A549 (cell line): Measurements from ENCODE around the gene PEX16. TPM values are rescaled to one million over a fixed set of nuclear protein-coding genes. Genes with fewer than 3 reads are reported as not detected.

Experiments
- ATAC-seq, 2 experiments: fragments of 200-7000 bp in 1 of 2; fragments of >200 bp in 1 of 2; cut with Nextera tagmentation in 1 of 2; cut with Tn5 transposase in 1 of 2; 3 replicates each; pipeline versions ENCODE4 v1.8.0 to v1.9.1; 2018 to 2020; ENCODE audit warnings: mild to moderate bottlenecking in 1 of 2, moderate library complexity in 1 of 2
- CTCF ChIA-PET: fragments of 300-600 bp; sonication (Branson Sonifier 250); formaldehyde crosslinking; extraction: SDS; loops from one replicate; lab custom pipeline; 2021; ENCODE audit warnings: antibody characterized with exemption, inconsistent platforms; lab: Yijun Ruan, JAX
- POLR2A ChIA-PET: fragments of 350-600 bp; formaldehyde crosslinking; extraction: SDS; loops from one replicate; lab custom pipeline; 2021; ENCODE audit warnings: antibody characterized with exemption, inconsistent platforms; lab: Yijun Ruan, JAX
- DNase-seq, 2 experiments: peaks; one replicate each; pipeline versions ENCODE4 v3.0.0 to v3.0.0-alpha.2; 2011 to 2016; ENCODE audit warnings: low read depth in 1 of 2, low spot score in 1 of 2
- FAIRE-seq: peaks from 2 replicates; lab custom pipeline; 2011; peaks lifted over from hg19 to GRCh38; lab: Jason Lieb, UNC
- H3K27ac ChIP-seq, 2 experiments: fragments of >200 bp; sonication (Bioruptor Twin); formaldehyde crosslinking; 3 replicates each; pipeline ENCODE4 v1.5.1; 2016 to 2017
- H3K4me1 ChIP-seq: fragments of >200 bp; sonication (Bioruptor Twin); formaldehyde crosslinking; 3 replicates; pipeline ENCODE4 v1.6.1; 2016
- H3K4me2 ChIP-seq: fragments of >200 bp; sonication (Bioruptor Twin); formaldehyde crosslinking; 3 replicates; pipeline ENCODE4 v1.6.1; 2016
- H3K4me3 ChIP-seq: fragments of >200 bp; sonication (Bioruptor Twin); formaldehyde crosslinking; 3 replicates; pipeline ENCODE4 v1.5.1; 2016
- H3K9me3 ChIP-seq: fragments of >200 bp; sonication (Bioruptor Twin); formaldehyde crosslinking; 3 replicates; pipeline ENCODE4 v1.6.1; 2016
- BHLHE40 ChIP-seq: IDR thresholded peaks from 2 replicates; pipeline ENCODE4 v1.6.1; 2012; ENCODE audit warnings: low read depth, low read length, inconsistent platforms
- CBX8 ChIP-seq: fragments of 200-600 bp; sonication (generic); IDR thresholded peaks from 2 replicates; pipeline ENCODE4 v1.6.1; 2016
- CEBPB ChIP-seq, 2 experiments: fragments of >200 bp in 1 of 2; sonication (Bioruptor Twin) in 1 of 2; formaldehyde crosslinking in 1 of 2; IDR thresholded peaks; 2 replicates each; pipeline ENCODE4 v1.6.1; 2012 to 2016
- EHF ChIP-seq: fragments of 250-450 bp; sonication (Bioruptor Pico); IDR thresholded peaks from 2 replicates; pipeline ENCODE4 v1.5.0; 2020; ENCODE audit warnings: mild to moderate bottlenecking
- EHMT2 ChIP-seq: fragments of 200-600 bp; sonication (generic); IDR thresholded peaks from 2 replicates; pipeline ENCODE4 v1.6.1; 2016; ENCODE audit warnings: antibody characterized with exemption, low read depth, mild to moderate bottlenecking, moderate library complexity
- EP300 ChIP-seq, 2 experiments: fragments of >200 bp; sonication (Bioruptor Twin); formaldehyde crosslinking; IDR thresholded peaks; 2 replicates in 1 of 2; 3 replicates in 1 of 2; pipeline ENCODE4 v1.6.1; 2016 to 2017
- FOSL2 ChIP-seq, 2 experiments: fragments of 450-650 bp in 1 of 2; fragments of >200 bp in 1 of 2; sonication (Bioruptor Twin) in 1 of 2; formaldehyde crosslinking; IDR thresholded peaks; 2 replicates each; pipeline versions ENCODE4 v1.5.0 to v1.6.1; 2016 to 2020; ENCODE audit warnings: mild to moderate bottlenecking in 1 of 2, moderate library complexity in 1 of 2
- FOXS1 ChIP-seq: fragments of 250-450 bp; sonication (Bioruptor Pico); IDR thresholded peaks from 2 replicates; pipeline ENCODE4 v1.5.0; 2020; ENCODE audit warnings: mild to moderate bottlenecking, moderate library complexity
- GATA3 ChIP-seq: IDR thresholded peaks from 2 replicates; pipeline ENCODE4 v1.6.1; 2012; ENCODE audit warnings: borderline replicate concordance
- HDAC2 ChIP-seq: fragments of 200-600 bp; sonication (generic); IDR thresholded peaks from 2 replicates; pipeline ENCODE4 v1.6.1; 2016
- HEYL ChIP-seq: fragments of 250-450 bp; sonication (Bioruptor Pico); IDR thresholded peaks from 2 replicates; pipeline ENCODE4 v1.8.0; 2021; ENCODE audit warnings: mild to moderate bottlenecking, moderate library complexity
- HOXA7 ChIP-seq: fragments of 250-450 bp; sonication (Bioruptor Pico); IDR thresholded peaks from 2 replicates; pipeline ENCODE4 v1.5.0; 2020; ENCODE audit warnings: mild to moderate bottlenecking, moderate library complexity
- HOXB5 ChIP-seq: fragments of 250-450 bp; sonication (Bioruptor Pico); IDR thresholded peaks from 2 replicates; pipeline ENCODE4 v1.5.0; 2020; ENCODE audit warnings: mild to moderate bottlenecking, moderate library complexity
- KDM1A ChIP-seq: fragments of 200-600 bp; sonication (generic); IDR thresholded peaks from 2 replicates; pipeline ENCODE4 v1.6.1; 2016; ENCODE audit warnings: low read depth, mild to moderate bottlenecking
- KDM5A ChIP-seq: fragments of 200-600 bp; sonication (generic); IDR thresholded peaks from 2 replicates; pipeline ENCODE4 v1.6.1; 2016; ENCODE audit warnings: antibody characterized with exemption, mild to moderate bottlenecking
- NPAS2 ChIP-seq: fragments of 250-450 bp; sonication (Bioruptor Pico); IDR thresholded peaks from 2 replicates; pipeline ENCODE4 v1.8.0; 2022; ENCODE audit warnings: mild to moderate bottlenecking, moderate library complexity, borderline replicate concordance
- POLR2AphosphoS2 ChIP-seq: conservative IDR thresholded peaks from 2 replicates; pipeline ENCODE4 v1.6.1; 2012; ENCODE audit warnings: low read length, improper control_type of control experiment, inconsistent platforms
- RCOR1 ChIP-seq: fragments of 150-350 bp; IDR thresholded peaks from 2 replicates; pipeline ENCODE4 v1.6.1; 2014; ENCODE audit warnings: antibody characterized with exemption, low read length, low read depth
- RFX5 ChIP-seq: fragments of 450-650 bp; IDR thresholded peaks from 2 replicates; pipeline ENCODE4 v1.7.1; 2014; ENCODE audit warnings: antibody characterized with exemption, mild to moderate bottlenecking, moderate library complexity
- TFCP2L1 ChIP-seq: fragments of 250-450 bp; sonication (Bioruptor Pico); IDR thresholded peaks from 2 replicates; pipeline ENCODE4 v1.5.0; 2021; ENCODE audit warnings: mild to moderate bottlenecking
- TP53 ChIP-seq: fragments of 250-450 bp; sonication (Bioruptor Pico); IDR thresholded peaks from 2 replicates; pipeline ENCODE4 v1.5.0; 2021; ENCODE audit warnings: mild to moderate bottlenecking, moderate library complexity
- ZC3H11A ChIP-seq: fragments of 450-650 bp; IDR thresholded peaks from 2 replicates; pipeline ENCODE4 v1.6.1; 2014; ENCODE audit warnings: antibody characterized with exemption, mild to moderate bottlenecking
- ZSCAN20 ChIP-seq: fragments of 250-450 bp; sonication (Bioruptor Pico); IDR thresholded peaks from 2 replicates; pipeline ENCODE4 v1.8.0; 2022; ENCODE audit warnings: mild to moderate bottlenecking, moderate library complexity
- WGBS: methylation state at CpG from one replicate; pipeline ENCODE4 v1.1.6; 2017; ENCODE audit errors: missing lambda C conversion rate; 5-methylcytosine and 5-hydroxymethylcytosine counted together
- polyA plus RNA-seq, 4 experiments: library from polyadenylated mRNA; depleted of rRNA in 3 of 4; stranded (reverse); fragments of >200 nt; fragmentation: RNase III in 1 of 4; extraction: RNeasy Plus Mini Kit Qiagen cat#74134 plus additional on column Dnase treatment in 1 of 4; gene quantifications; 2 replicates in 3 of 4; 3 replicates in 1 of 4; pipeline ENCODE4 v1.2.3, GENCODE V29; 2011 to 2017
- TF ChIP-seq, protein P1 (sequence below): IDR thresholded peaks from 2 replicates; pipeline ENCODE4 v1.6.1; 2012
- TF ChIP-seq, protein P2 (sequence below): IDR thresholded peaks from 2 replicates; pipeline ENCODE4 v1.6.1; 2012
- TF ChIP-seq, protein P3 (sequence below): fragments of 450-650 bp; IDR thresholded peaks from 2 replicates; pipeline ENCODE4 v1.6.1; 2014; ENCODE audit warnings: antibody characterized with exemption

PEX16 gene
- polyA plus RNA-seq, 2 of the 4 experiments (the other 2 are of a cell fraction) = 18.2 to 20.2 TPM

DNA sequence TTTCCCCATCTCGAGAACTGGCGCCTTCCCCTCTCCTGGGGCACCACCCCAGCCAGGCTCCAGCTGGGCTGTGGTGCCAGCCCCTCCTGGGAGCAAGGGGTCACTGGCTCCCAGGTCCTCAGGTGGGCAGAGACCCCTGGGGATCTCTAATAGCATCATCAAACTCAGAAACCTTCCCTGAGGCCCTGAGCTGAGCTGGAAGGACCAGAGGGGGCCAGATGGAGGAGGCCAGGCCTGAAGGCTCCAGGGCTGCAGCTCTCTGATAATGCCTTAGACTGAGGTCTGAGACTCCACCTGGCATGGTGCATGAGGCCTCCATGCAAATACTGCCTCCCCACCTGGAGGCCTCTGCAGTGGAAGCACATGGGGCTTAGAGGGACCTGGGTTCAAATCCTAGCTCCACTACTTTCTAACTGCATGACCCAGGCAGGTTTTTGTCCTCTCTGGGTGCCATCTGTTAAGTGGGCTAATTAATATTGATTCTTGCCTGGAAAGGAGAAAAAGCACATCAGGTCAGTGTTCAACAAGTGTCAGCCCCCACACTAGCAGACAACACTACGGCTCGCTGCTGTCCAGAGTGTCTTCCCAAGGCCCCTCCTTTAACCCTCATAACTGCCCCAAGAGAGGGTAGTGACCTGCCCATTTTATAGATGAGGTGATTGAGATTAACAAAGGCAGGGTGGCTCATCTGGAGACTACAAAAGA lies 30.7 kb downstream of the PEX16 start:
- DNase-seq (no peak), FAIRE-seq (no peak), ATAC-seq (no peak)
- CTCF ChIA-PET = interaction anchor here (0.7 kb wide), 1 partner anchor 14 kb away, joined by 3 read pairs; no protein-coding TSS in a partner anchor
- WGBS = 92% methylated on average over 4 of the region's 4 CpGs
- POLR2A ChIA-PET = no interaction called here
- peaks cover 2% of the 10 kb centered on the region; the same call in 2 of the 3 replicates for H3K4me1 ChIP-seq
- no peaks in the 10 kb centered on the region for H3K9me3 ChIP-seq
- no peak overlapping the region for H3K27ac ChIP-seq
- no peak overlapping the region for H3K4me2 ChIP-seq
- no peak overlapping the region for H3K4me3 ChIP-seq
- TF ChIP-seq POLR2AphosphoS2 (no peak), TP53 (no peak), EP300 (IDR thresholded peaks at IDR 0.05) (no peak), RCOR1 (no peak), HOXA7 (CRISPR knock-in tag) (no peak), KDM5A (no peak), CEBPB (IDR thresholded peaks at IDR 0.05) (no peak), HEYL (CRISPR knock-in tag) (no peak), NPAS2 (CRISPR knock-in tag) (no peak), ZC3H11A (no peak)
- TF ChIP-seq, protein P1, sequence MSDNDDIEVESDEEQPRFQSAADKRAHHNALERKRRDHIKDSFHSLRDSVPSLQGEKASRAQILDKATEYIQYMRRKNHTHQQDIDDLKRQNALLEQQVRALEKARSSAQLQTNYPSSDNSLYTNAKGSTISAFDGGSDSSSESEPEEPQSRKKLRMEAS = no peak
- TF ChIP-seq, protein P2, sequence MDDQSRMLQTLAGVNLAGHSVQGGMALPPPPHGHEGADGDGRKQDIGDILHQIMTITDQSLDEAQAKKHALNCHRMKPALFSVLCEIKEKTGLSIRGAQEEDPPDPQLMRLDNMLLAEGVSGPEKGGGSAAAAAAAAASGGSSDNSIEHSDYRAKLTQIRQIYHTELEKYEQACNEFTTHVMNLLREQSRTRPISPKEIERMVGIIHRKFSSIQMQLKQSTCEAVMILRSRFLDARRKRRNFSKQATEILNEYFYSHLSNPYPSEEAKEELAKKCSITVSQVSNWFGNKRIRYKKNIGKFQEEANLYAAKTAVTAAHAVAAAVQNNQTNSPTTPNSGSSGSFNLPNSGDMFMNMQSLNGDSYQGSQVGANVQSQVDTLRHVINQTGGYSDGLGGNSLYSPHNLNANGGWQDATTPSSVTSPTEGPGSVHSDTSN = no peak
- TF ChIP-seq, protein P3, sequence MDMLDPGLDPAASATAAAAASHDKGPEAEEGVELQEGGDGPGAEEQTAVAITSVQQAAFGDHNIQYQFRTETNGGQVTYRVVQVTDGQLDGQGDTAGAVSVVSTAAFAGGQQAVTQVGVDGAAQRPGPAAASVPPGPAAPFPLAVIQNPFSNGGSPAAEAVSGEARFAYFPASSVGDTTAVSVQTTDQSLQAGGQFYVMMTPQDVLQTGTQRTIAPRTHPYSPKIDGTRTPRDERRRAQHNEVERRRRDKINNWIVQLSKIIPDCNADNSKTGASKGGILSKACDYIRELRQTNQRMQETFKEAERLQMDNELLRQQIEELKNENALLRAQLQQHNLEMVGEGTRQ = no peak

DNA sequence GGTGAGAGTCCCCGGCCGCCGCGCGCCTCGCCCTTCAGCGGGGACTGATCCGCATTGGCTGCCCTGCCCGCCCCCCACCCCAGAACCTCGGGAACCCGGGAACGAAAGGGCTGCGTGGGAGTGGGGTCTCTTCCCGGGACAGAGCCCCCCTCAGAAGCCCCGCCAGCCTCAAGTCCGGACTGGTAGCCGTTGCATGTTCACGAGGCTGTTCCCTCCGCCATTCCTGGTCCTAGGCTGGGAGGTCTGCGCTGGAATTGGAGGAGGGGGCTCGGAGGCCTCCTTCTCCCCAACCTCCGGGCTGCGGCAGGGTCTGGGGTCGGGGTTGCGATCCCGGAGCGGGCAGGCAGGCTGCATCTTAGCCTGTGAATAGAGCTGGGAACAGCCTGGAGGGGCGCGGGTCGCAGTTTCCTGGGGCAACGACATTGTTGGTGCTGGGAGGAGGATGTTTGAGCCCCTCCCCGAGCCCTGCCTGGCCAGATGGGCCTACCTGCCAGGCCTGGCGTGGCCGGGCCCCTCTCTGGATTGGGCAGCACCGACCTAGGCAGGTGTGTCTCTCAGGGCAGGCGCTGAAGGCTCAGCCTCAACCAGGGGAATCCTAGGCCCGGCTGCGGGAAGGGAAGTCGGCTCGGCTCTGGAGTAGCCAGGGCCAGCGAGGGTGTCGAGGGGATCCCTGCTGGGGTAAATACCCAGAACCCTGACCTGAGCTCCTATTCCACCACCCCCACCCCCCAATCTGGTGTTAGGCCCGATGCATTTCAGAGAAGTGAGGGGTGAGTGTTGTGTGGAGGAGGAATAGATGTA lies 31.6 kb downstream of the PEX16 start:
- ATAC-seq (peak in 1 of 2 experiments; percentile 21; a peak in 3 of 6 replicates), DNase-seq (no peak), FAIRE-seq (no peak)
- peaks cover 10% of the 10 kb centered on the region for H3K4me1 ChIP-seq
- POLR2A ChIA-PET = no interaction called here
- TF ChIP-seq TFCP2L1 (CRISPR knock-in tag) (no peak), EHF (CRISPR knock-in tag) (no peak), FOXS1 (CRISPR knock-in tag) (no peak), GATA3 (no peak), HOXB5 (CRISPR knock-in tag) (no peak), HOXA7 (CRISPR knock-in tag) (no peak), CBX8 (no peak), ZC3H11A (no peak), RFX5 (no peak), HDAC2 (no peak), ZSCAN20 (CRISPR knock-in tag) (no peak), FOSL2 (IDR thresholded peaks at IDR 0.05) (no peak), FOSL2 (CRISPR knock-in tag; IDR thresholded peaks at IDR 0.05) (no peak), BHLHE40 (no peak), KDM1A (no peak), EHMT2 (no peak)
- H3K27ac ChIP-seq = peak overlapping the region in 1 of 2 experiments; percentile 52; a peak in 2 of 6 replicates
- H3K9me3 ChIP-seq = no peaks in the 10 kb centered on the region
- peak overlapping the region; percentile 76 for H3K4me2 ChIP-seq
- CTCF ChIA-PET = interaction anchor here (0.6 kb wide), 1 partner anchor 79 kb away, joined by 3 read pairs; no protein-coding TSS in a partner anchor
- WGBS = 65% methylated on average over 14 of the region's 43 CpGs
- H3K4me3 ChIP-seq = peak overlapping the region; percentile 59
